Astrocyte of the cerebellum (primary cell): ENCODE measurements around the gene BSPRY.

Source experiments
- DNase-seq: peaks from one replicate; pipeline ENCODE4 v3.0.0-alpha.2; 2011; ENCODE audit warnings: low read depth
- H3K4me3 ChIP-seq: 2 replicates; pipeline ENCODE4 v1.5.1; 2011; ENCODE audit warnings: mild to moderate bottlenecking, low read depth, low read length, moderate library complexity
- in situ Hi-C: cut with HindIII; loops from 2 replicates; pipeline ENCODE4 v1.10.0; 2017; ENCODE audit warnings: low sequenced_read_pairs
- TF ChIP-seq, protein P1 (sequence below): IDR thresholded peaks from 2 replicates; pipeline ENCODE4 v1.5.1; 2012; ENCODE audit warnings: low read length, low read depth, moderate library complexity, mild to moderate bottlenecking; ENCODE audit errors: missing control alignments

Gene BSPRY

DNA sequence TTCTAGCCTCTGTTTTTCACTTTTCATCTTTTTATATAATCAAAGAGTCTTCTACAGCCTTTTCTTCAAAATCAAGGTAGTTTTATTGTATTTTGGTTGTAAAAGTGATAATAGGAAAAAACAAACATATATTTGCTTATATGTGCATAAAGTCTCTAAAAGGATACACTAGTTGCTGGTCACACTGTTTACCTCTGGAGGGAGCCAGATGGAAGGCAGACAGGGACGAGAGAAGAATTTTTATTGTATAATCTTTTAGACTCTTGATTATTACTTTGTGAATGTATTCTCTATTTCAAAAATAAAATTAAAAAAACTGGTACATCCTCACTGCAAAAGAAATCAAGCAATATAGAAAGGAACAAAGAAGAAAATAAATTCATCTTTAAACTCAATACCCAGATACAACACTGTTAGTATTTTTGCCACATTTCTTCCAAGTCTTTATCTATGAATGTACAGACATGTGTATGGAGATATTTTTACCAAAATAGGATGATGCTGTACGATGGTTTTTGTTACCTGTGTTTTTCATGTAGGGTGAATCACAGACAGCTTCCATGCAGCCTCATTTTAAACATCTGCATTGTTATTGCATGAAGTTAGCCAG, 40.0 kb upstream of the BSPRY start:
- in situ Hi-C loops, result no loop called here
- TF ChIP-seq, protein P1, sequence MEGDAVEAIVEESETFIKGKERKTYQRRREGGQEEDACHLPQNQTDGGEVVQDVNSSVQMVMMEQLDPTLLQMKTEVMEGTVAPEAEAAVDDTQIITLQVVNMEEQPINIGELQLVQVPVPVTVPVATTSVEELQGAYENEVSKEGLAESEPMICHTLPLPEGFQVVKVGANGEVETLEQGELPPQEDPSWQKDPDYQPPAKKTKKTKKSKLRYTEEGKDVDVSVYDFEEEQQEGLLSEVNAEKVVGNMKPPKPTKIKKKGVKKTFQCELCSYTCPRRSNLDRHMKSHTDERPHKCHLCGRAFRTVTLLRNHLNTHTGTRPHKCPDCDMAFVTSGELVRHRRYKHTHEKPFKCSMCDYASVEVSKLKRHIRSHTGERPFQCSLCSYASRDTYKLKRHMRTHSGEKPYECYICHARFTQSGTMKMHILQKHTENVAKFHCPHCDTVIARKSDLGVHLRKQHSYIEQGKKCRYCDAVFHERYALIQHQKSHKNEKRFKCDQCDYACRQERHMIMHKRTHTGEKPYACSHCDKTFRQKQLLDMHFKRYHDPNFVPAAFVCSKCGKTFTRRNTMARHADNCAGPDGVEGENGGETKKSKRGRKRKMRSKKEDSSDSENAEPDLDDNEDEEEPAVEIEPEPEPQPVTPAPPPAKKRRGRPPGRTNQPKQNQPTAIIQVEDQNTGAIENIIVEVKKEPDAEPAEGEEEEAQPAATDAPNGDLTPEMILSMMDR, result peak; percentile 81
- DNase-seq, result peak; percentile 32
- H3K4me3 ChIP-seq, result no peak overlapping the region

DNA sequence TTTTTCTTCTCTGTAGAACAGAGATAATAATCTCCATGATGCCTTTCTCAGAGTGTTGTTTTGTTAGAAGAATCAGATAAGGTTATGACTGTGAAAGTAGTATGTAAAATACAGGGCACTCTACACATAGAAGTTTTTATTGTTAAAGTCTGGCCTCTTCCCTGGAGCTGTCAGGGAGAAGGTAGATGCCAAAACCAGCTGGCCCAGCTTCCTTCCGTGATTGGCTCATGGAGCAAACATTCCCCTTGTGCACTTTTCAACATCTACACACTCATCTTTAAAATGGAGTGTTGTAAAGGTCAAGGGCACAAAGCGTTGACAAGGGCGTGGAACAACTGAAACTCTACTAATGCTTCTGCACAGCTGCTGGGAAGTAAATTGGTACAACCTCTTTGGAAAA, 38.8 kb upstream of the BSPRY start:
- TF ChIP-seq, protein P1, result no peak
- H3K4me3 ChIP-seq, result no peak overlapping the region
- in situ Hi-C loops, result no loop called here
- no peak for DNase-seq

DNA sequence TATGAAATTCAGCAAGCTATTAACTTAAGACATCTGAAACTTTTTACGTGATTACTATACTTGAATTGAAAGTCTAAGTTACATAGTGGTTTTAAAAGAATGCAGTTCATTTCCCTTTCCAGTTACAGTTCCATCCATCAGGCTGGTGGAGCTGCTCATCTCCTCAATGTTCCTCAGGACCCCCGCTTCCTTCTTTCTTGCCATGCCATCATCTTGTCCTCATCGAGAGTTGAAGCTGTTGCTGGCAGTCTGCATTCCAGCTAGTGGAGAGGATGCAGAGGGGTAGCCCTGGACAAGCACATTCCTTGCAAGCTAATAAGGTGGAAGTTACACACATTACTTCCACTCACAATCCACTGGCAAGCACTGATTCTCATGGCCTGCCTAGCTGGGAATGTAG, 37.4 kb upstream of the BSPRY start:
- TF ChIP-seq, protein P1, result no peak
- no peak for DNase-seq
- no peak overlapping the region for H3K4me3 ChIP-seq
- in situ Hi-C loops, result no loop called here

DNA sequence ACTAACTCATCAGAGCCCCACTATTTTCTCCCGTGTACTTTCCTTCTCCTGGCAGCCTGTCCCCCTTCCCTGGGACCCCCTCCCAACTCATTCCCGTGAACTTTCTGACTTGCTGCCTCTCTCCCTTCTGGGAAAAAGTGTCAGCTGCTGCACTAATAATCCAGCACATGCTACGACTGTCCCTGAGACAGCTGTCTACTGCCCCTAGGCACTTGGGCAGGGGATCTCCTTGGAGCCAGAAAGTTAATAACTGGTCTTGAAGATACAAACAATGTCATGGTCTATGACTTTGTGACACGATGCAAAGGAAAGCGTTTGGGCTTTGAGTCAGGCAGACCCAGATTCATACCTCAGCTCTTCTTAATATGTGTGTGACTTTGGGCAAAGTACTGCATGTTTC, 36.1 kb upstream of the BSPRY start:
- TF ChIP-seq, protein P1, result no peak
- DNase-seq, result no peak
- H3K4me3 ChIP-seq, result no peak overlapping the region
- in situ Hi-C loops, result no loop called here

DNA sequence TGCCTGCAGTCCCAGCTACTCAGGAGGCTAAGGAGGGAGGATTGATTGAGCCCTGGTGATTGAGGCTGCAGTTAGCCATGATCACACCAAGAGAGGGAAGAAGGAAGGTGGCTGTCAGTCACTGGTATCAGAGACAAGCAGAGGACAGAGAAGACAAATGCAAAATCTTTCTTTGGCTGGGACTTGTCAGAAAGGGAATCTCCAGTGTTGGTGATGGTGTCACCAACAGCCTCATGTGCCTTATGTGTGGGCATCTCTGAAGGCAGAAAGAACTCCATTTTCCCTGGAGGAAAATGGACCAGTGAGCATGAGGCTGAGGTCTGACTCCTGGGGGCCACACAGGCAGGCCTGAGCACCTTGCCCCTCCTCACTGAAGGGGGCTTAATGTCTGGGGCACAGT, 34.1 kb upstream of the BSPRY start:
- TF ChIP-seq, protein P1, result no peak
- in situ Hi-C loops, result no loop called here
- no peak overlapping the region for H3K4me3 ChIP-seq
- DNase-seq, result no peak

DNA sequence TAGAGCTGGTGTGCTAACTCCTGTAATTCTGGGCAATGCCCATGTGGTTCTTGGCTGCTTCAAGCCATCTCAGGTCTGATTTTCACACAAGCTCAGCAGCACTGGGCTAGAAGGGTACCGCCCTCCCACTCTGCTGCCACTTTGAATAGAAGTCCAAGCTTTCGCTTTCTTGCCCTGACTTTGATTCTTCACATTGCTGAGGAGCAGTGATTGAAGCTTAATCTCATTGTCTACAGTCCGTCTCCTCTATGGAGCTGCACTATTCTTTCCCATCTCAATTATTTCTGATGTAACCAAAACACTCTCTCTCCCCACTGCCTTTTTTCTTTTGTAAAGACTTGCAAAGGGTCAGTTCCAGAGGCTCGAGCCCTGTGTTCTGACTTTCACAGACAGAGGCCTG, 33.3 kb upstream of the BSPRY start:
- in situ Hi-C loops, result no loop called here
- no peak overlapping the region for H3K4me3 ChIP-seq
- no peak for DNase-seq
- TF ChIP-seq, protein P1, result no peak
